ENCODE measurements around the gene LRCOL1.

DNA sequence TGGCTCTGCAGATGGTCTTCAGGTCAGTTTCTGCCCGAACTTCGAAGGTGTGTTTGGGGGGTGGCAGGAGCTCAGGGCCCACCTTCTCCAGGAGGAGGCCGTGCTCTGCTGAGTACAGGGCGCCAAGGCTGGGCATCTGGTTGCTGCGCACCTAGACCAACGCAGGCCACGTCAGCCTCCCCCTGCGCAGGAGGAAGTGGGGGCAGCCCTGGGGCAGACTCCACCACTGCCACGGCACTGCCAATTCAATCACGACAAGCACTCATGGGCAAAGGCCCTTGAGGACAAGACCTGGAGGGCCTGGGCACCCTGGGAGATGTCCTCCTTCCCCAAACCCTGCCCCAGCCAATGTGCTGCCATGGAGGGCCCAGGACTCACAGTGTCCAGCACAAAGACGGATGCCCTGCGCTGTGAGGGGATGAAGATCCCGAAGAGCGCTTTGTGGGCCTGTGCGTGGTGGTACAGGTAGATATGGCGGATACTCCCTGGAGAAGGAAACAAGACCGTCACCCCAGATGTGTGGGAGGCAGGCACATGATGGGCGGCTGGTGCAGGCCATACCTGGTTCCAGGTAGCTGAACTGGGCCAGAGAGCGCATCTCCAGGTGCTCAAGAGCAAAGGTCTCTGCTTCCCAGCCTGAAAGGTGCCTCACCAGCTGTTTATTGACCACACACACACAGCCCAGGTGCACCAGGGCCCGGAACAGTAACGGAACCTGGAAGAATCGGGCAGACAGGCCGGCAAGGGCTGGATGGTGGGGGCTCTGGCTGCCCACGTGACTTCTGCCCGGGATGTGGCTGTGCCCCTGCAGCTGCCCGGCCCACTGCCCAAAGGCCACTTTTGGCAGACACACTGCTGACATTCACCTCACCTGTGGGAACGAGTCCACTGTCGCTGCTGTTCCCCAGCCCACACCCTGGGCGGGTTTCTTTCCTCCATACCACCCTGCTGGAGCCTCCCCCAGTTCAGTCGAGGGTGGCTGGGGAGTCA is 32.8 kb upstream of the LRCOL1 start:
- TF ChIP-seq POLR2A (IDR thresholded peaks at IDR 0.05; ENCODE audit: low read depth, low read length), result no peak
- no peak for TF ChIP-seq POLR2AphosphoS5 (IDR thresholded peaks at IDR 0.05; ENCODE audit: low read depth, low read length)
- no peak for TF ChIP-seq TAF1 (IDR thresholded peaks at IDR 0.05; ENCODE audit: low read depth, low read length)
- TF ChIP-seq POU2F2 (IDR thresholded peaks at IDR 0.05; ENCODE audit: low read depth, low read length), result no peak
